ENCODE results near the gene CA10.

Gene CA10

GRCh38 chr17:51710634-51710979 lies 447.9 kb downstream of the CA10 start:
- DNase-seq, result no peak

- no peak for DNase-seq
These were observed 448.6 kb downstream of the CA10 start for GRCh38 chr17:51709694-51710633.

GRCh38 chr17:51707216-51707615 lies 451.3 kb downstream of the CA10 start:
- DNase-seq, result no peak

GRCh38 chr17:51706093-51706492 lies 452.4 kb downstream of the CA10 start:
- no peak for DNase-seq

- DNase-seq, result no peak
These were observed 454.9 kb downstream of the CA10 start for GRCh38 chr17:51703361-51704341.

- DNase-seq, result no peak
These were observed 455.6 kb downstream of the CA10 start for GRCh38 chr17:51702963-51703360.

- DNase-seq, result no peak
These were observed 457.0 kb downstream of the CA10 start for GRCh38 chr17:51701501-51701900.

- no peak for DNase-seq
These were observed 458.3 kb downstream of the CA10 start for GRCh38 chr17:51700011-51700760.

GRCh38 chr17:51699303-51699702 lies 459.2 kb downstream of the CA10 start:
- DNase-seq, result no peak

- no peak for DNase-seq
These were observed 465.6 kb downstream of the CA10 start for GRCh38 chr17:51692917-51693316.

- DNase-seq, result no peak
These were observed 470.6 kb downstream of the CA10 start for GRCh38 chr17:51687887-51688286.

GRCh38 chr17:51685287-51685909 lies 473.1 kb downstream of the CA10 start:
- DNase-seq, result no peak

- no peak for DNase-seq
These were observed 474.3 kb downstream of the CA10 start for GRCh38 chr17:51684214-51684613.

GRCh38 chr17:51683291-51683690 lies 475.2 kb downstream of the CA10 start:
- no peak for DNase-seq

- no peak for DNase-seq
These were observed 476.4 kb downstream of the CA10 start for GRCh38 chr17:51682115-51682514.

GRCh38 chr17:51677875-51678274 lies 480.6 kb downstream of the CA10 start:
- no peak for DNase-seq

GRCh38 chr17:51676691-51677487 lies 481.6 kb downstream of the CA10 start:
- DNase-seq, result no peak

GRCh38 chr17:51674579-51675255 lies 483.8 kb downstream of the CA10 start:
- no peak for DNase-seq

GRCh38 chr17:51673070-51673469 lies 485.4 kb downstream of the CA10 start:
- DNase-seq, result no peak

- DNase-seq, result no peak
These were observed 486.4 kb downstream of the CA10 start for GRCh38 chr17:51672065-51672464.

- DNase-seq, result no peak
These were observed 487.6 kb downstream of the CA10 start for GRCh38 chr17:51670899-51671298.

All from stimulated activated naive CD4-positive, alpha-beta T cell treated with Interleukin-2 at 50 U/mL for 16 hours (primary cell).